ENCODE measurements around the gene RAB14. TPM values are rescaled to one million over a fixed set of nuclear protein-coding genes. Genes with fewer than 3 reads are reported as not detected.

Gene RAB14
- polyA plus RNA-seq, 1 of the 3 experiments (the other 2 are of a cell fraction), result 17.4 TPM

- no peaks in the 10 kb centered on the region for H3K9me3 ChIP-seq
- no peak overlapping the region for H3K4me2 ChIP-seq
- no peak overlapping the region for H3K4me3 ChIP-seq (ENCODE audit: low read depth in 2 of 2, low read length in 1 of 2)
- ChIA-PET CTCF (interaction anchor here (1.3 to 1.5 kb wide), 2 partner anchors 40 to 82 kb away, joined by 3 to 4 read pairs; no protein-coding TSS in a partner anchor), POLR2A (no interaction called here)
- no peak overlapping the region for H3K9ac ChIP-seq
- no peaks in the 10 kb centered on the region for H3K27me3 ChIP-seq (ENCODE audit: insufficient read depth)
- peaks cover 2 to 9% of the 10 kb centered on the region in 2 experiments; a peak in 2 of 4 replicates for H3K4me1 ChIP-seq (ENCODE audit: control insufficient read depth in 1 of 2, insufficient read depth in 2 of 2, low read depth in 1 of 2, low read length in 1 of 2)
- no peaks in the 10 kb centered on the region for H3K79me2 ChIP-seq (ENCODE audit: insufficient read depth)
- H3F3A ChIP-seq (replicated peaks; ENCODE audit: insufficient read depth), result peaks cover 2% of the 10 kb centered on the region
- H3K9me2 ChIP-seq, result no peaks in the 10 kb centered on the region
- H4K20me1 ChIP-seq (ENCODE audit: insufficient read depth), result no peaks in the 10 kb centered on the region
- no peak overlapping the region for H3K27ac ChIP-seq (ENCODE audit: low read depth in 2 of 2, low read length in 1 of 2)
- H2AFZ ChIP-seq (ENCODE audit: low read depth), result no peak overlapping the region
- no peaks in the 10 kb centered on the region for H3K36me3 ChIP-seq (replicated peaks in 1 of 2; ENCODE audit: control insufficient read depth in 1 of 2, insufficient read depth in 2 of 2, low read length in 1 of 2)
- no peak for TF ChIP-seq FOXJ3 (CRISPR knock-in tag; IDR thresholded peaks at IDR 0.05)
- no peak for TF ChIP-seq YY1 (IDR thresholded peaks at IDR 0.05; ENCODE audit: low read depth)
- no peak for TF ChIP-seq USF2 (IDR thresholded peaks at IDR 0.05; ENCODE audit: borderline replicate concordance, low read depth, low read length)
- TF ChIP-seq MAX (IDR thresholded peaks at IDR 0.05; ENCODE audit: low read depth), result no peak
- TF ChIP-seq PBX3 (IDR thresholded peaks at IDR 0.05), result no peak
- no peak for TF ChIP-seq RFX5 (IDR thresholded peaks at IDR 0.05; ENCODE audit: low read length)
- no peak for DNase-seq
- 88% methylated on average over 3 of the region's 3 CpGs for whole genome bisulfite sequencing (ENCODE audit: low lambda C conversion rate)
These were observed 36.2 kb upstream of the RAB14 start for GRCh38 chr9:121237916-121238315.

- Histone ChIP-seq H2AFZ (ENCODE audit: low read depth) (no peak overlapping the region), H4K20me1 (ENCODE audit: insufficient read depth) (no peaks in the 10 kb centered on the region), H3K9ac (no peak overlapping the region), H3K4me1 (ENCODE audit: control insufficient read depth in 1 of 2, insufficient read depth in 2 of 2, low read depth in 1 of 2, low read length in 1 of 2) (peaks cover 2 to 9% of the 10 kb centered on the region in 2 experiments; a peak in 3 of 4 replicates), H3K4me2 (no peak overlapping the region), H3K4me3 (ENCODE audit: low read depth in 2 of 2, low read length in 1 of 2) (no peak overlapping the region), H3K27me3 (ENCODE audit: insufficient read depth) (no peaks in the 10 kb centered on the region), H3F3A (replicated peaks; ENCODE audit: insufficient read depth) (no peaks in the 10 kb centered on the region), H3K27ac (ENCODE audit: low read depth in 2 of 2, low read length in 1 of 2) (no peak overlapping the region), H3K79me2 (ENCODE audit: insufficient read depth) (no peaks in the 10 kb centered on the region), H3K9me2 (no peaks in the 10 kb centered on the region), H3K9me3 (no peaks in the 10 kb centered on the region), H3K36me3 (replicated peaks in 1 of 2; ENCODE audit: control insufficient read depth in 1 of 2, insufficient read depth in 2 of 2, low read length in 1 of 2) (no peaks in the 10 kb centered on the region)
- WGBS (ENCODE audit: low lambda C conversion rate), result 96% methylated on average over 2 of the region's 5 CpGs
- DNase-seq, result no peak
- CTCF ChIA-PET, result interaction anchor here (0.7 to 1.2 kb wide), 3 partner anchors 13 to 25 kb away, joined by 3 to 8 read pairs (median 4); no protein-coding TSS in a partner anchor
- no peak for TF ChIP-seq POLR2AphosphoS5 (IDR thresholded peaks at IDR 0.05; ENCODE audit: low read depth, low read length)
- TF ChIP-seq MXI1 (IDR thresholded peaks at IDR 0.05; ENCODE audit: low read depth, low read length), result no peak
- TF ChIP-seq YY1 (IDR thresholded peaks at IDR 0.05; ENCODE audit: low read depth), result no peak
- TF ChIP-seq REST (IDR thresholded peaks at IDR 0.05; ENCODE audit: low read depth, low read length), result no peak
- POLR2A ChIA-PET, result no interaction called here
These were observed 33.8 kb upstream of the RAB14 start for GRCh38 chr9:121235512-121235911.

Measured in SK-N-SH (cell line).